Spleen (tissue), 7 donors: ENCODE data around the gene ZNF580.

Source experiments
- POLR2A ChIP-seq, 3 donors: fragments of 450-650 bp; IDR thresholded peaks; one replicate each; pipeline ENCODE4 v1.5.1; 2017; ENCODE audit warnings: antibody characterized with exemption in 3 of 3, mild to moderate bottlenecking in 1 of 3
- POLR2AphosphoS5 ChIP-seq, 3 donors: sonication (generic); formaldehyde crosslinking; IDR thresholded peaks; one replicate each; pipeline ENCODE4 v1.5.1; 2017; ENCODE audit warnings: antibody characterized with exemption in 3 of 3
- TF ChIP-seq, protein P1 (sequence below), 11 experiments: fragments of 200-600 bp in 7 of 11; fragments of 450-650 bp in 4 of 11; sonication (generic) in 4 of 11; IDR thresholded peaks in 8 of 11; conservative IDR thresholded peaks in 3 of 11; 1 replicate in 7 of 11; 2 replicates in 4 of 11; pipeline versions ENCODE4 v1.4.0 to v1.8.0; 2016 to 2021; ENCODE audit warnings: antibody characterized with exemption in 11 of 11, inconsistent platforms in 4 of 11, mild to moderate bottlenecking in 1 of 11
- donor health status: DM: no; HTN: no; CAD: no; lungs with moderate emphysema.
- donor health status: DM: no; HTN: no; CAD: no.
- donor health status: DM: no; HTN: no; CAD: no.

DNA sequence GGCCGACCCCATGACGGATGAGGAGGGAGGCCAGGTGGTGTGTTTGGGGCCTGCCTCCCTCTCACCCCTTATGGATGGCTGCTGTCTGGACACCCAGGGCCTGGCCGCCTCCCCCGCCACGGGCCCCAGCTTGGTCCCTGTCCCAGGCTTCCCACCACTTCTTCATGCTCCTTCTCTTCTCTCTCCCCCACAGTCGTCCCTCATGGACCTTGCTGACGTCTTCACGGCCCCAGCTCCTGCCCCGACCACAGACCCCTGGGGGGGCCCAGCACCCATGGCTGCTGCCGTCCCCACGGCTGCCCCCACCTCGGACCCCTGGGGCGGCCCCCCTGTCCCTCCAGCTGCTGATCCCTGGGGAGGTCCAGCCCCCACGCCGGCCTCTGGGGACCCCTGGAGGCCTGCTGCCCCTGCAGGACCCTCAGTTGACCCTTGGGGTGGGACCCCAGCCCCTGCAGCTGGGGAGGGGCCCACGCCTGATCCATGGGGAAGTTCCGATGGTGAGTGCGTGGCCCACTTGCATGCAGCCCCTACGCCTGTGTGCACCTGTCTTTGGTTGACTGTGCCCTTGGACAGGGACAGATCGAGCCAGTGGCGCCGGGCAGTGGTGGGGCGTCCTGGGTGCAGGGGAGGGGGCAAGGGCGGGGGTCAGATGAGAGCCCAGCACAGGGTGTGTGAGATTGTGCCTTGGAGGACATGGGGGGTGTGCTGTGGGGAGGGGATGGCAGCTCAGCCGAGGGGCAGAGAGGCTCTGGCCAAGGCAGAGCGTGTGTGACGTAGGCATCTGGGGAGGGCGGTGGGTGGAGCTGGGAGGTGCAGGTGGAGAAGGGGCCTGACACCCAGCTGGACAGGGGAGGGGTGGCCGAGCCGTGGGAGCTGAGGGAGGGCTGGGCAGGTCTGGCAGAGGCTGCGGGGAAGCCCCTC, 51.0 kb downstream of the ZNF580 start:
- TF ChIP-seq, protein P1, sequence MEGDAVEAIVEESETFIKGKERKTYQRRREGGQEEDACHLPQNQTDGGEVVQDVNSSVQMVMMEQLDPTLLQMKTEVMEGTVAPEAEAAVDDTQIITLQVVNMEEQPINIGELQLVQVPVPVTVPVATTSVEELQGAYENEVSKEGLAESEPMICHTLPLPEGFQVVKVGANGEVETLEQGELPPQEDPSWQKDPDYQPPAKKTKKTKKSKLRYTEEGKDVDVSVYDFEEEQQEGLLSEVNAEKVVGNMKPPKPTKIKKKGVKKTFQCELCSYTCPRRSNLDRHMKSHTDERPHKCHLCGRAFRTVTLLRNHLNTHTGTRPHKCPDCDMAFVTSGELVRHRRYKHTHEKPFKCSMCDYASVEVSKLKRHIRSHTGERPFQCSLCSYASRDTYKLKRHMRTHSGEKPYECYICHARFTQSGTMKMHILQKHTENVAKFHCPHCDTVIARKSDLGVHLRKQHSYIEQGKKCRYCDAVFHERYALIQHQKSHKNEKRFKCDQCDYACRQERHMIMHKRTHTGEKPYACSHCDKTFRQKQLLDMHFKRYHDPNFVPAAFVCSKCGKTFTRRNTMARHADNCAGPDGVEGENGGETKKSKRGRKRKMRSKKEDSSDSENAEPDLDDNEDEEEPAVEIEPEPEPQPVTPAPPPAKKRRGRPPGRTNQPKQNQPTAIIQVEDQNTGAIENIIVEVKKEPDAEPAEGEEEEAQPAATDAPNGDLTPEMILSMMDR (IDR thresholded peaks at IDR 0.05 in 8 of 11, conservative IDR thresholded peaks at IDR 0.05 in 3 of 11), result no peak
- TF ChIP-seq POLR2AphosphoS5 (IDR thresholded peaks at IDR 0.05) (peak in 1 of 3 donors; percentile 50), POLR2A (IDR thresholded peaks at IDR 0.05) (no peak)
